Left lung (tissue), 10 donors: Measurements from ENCODE around the gene TMEM108. TPM values are rescaled to one million over a fixed set of nuclear protein-coding genes. Genes with fewer than 3 reads are reported as not detected.

Source experiments
- ATAC-seq: fragments of 200-7000 bp; cut with Tn5 transposase; one replicate; pipeline ENCODE4 v1.9.1; 2020; ENCODE audit warnings: moderate library complexity
- DNase-seq, 4 donors: peaks; one replicate each; pipeline ENCODE4 v3.0.0-alpha.2; 2013 to 2020
- H3K27ac ChIP-seq, 2 donors: fragments of 200-600 bp; sonication (generic) in 1 of 2; one replicate each; pipeline versions ENCODE4 v1.5.0 to v1.8.0; 2020 to 2021
- H3K27me3 ChIP-seq, 2 donors: fragments of 200-600 bp; sonication (generic) in 1 of 2; one replicate each; pipeline versions ENCODE4 v1.5.0 to v1.8.0; 2020 to 2021
- H3K36me3 ChIP-seq, 2 donors: fragments of 200-600 bp; sonication (generic) in 1 of 2; one replicate each; pipeline versions ENCODE4 v1.5.0 to v1.8.0; 2020 to 2021
- H3K4me1 ChIP-seq, 2 donors: fragments of 200-600 bp; one replicate each; pipeline ENCODE4 v1.8.0; 2021
- H3K4me3 ChIP-seq, 2 donors: fragments of 200-600 bp; sonication (generic) in 1 of 2; one replicate each; pipeline versions ENCODE4 v1.5.0 to v1.8.0; 2020 to 2021; ENCODE audit warnings: mild to moderate bottlenecking in 1 of 2
- H3K9me3 ChIP-seq, 2 donors: fragments of 200-600 bp; sonication (generic) in 1 of 2; one replicate each; pipeline versions ENCODE4 v1.5.0 to v1.8.0; 2020 to 2021
- intact Hi-C, 2 donors: fragments of 100-400 bp; cut with DNase I; formaldehyde crosslinking; loops; one replicate each; pipeline versions ENCODE4 v1.11.2 to v1.14.2; 2022
- polyA plus RNA-seq, 6 donors: library from polyadenylated mRNA; unstranded; fragments of 120-200 nt; gene quantifications; one replicate each; pipeline ENCODE4 v1.2.1, GENCODE V29; 2013; ENCODE audit not compliant: insufficient read length in 6 of 6
- total RNA-seq, 2 donors: library from RNA; stranded (reverse); fragmentation: NEBNext Ultra II Directional; extraction: Animal tissue kit (Norgen Biotek cat#: 25700); gene quantifications; one replicate each; pipeline ENCODE4 v1.2.1, GENCODE V29; 2021
- TF ChIP-seq, protein P1 (sequence below), 2 donors: fragments of 200-600 bp; sonication (generic) in 1 of 2; IDR thresholded peaks; one replicate each; pipeline versions ENCODE4 v1.5.0 to v1.8.0; 2021; ENCODE audit warnings: antibody characterized with exemption in 2 of 2
- donor health status: DM: no; HTN: yes; CAD: no.
- donor health status: DM: no; HTN: no; CAD: no.

TMEM108 gene
- total and polyA plus RNA-seq, 8 donors: 18.5 to 58.8 (median 43.7) TPM

DNA sequence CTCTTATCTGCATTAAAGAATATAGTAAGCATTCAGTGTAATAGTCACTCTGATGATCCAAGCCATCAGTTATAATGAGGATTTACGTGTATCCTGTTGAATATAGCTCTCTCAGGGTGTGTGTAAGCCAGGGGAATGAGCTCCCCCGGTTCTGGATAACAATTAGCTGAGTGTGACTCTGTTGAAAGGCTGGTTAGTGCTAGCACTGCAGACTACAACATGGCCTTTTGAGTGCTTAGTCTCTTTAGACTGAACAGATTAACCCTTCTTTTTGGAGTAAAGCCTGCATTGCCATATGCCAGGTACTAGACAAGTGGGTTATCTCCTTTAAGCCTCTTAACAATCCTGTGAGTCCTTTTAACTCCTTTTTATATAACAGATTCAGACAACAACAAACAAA, 119.5 kb downstream of the TMEM108 start:
- Histone ChIP-seq H3K4me3 (no peak overlapping the region), H3K4me1 (no peaks in the 10 kb centered on the region), H3K9me3 (no peaks in the 10 kb centered on the region), H3K36me3 (no peaks in the 10 kb centered on the region), H3K27ac (no peak overlapping the region), H3K27me3 (no peaks in the 10 kb centered on the region)
- ATAC-seq (no peak), DNase-seq (no peak)
- TF ChIP-seq, protein P1, sequence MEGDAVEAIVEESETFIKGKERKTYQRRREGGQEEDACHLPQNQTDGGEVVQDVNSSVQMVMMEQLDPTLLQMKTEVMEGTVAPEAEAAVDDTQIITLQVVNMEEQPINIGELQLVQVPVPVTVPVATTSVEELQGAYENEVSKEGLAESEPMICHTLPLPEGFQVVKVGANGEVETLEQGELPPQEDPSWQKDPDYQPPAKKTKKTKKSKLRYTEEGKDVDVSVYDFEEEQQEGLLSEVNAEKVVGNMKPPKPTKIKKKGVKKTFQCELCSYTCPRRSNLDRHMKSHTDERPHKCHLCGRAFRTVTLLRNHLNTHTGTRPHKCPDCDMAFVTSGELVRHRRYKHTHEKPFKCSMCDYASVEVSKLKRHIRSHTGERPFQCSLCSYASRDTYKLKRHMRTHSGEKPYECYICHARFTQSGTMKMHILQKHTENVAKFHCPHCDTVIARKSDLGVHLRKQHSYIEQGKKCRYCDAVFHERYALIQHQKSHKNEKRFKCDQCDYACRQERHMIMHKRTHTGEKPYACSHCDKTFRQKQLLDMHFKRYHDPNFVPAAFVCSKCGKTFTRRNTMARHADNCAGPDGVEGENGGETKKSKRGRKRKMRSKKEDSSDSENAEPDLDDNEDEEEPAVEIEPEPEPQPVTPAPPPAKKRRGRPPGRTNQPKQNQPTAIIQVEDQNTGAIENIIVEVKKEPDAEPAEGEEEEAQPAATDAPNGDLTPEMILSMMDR (IDR thresholded peaks at IDR 0.05): no peak
- intact Hi-C loops: no loop called here

DNA sequence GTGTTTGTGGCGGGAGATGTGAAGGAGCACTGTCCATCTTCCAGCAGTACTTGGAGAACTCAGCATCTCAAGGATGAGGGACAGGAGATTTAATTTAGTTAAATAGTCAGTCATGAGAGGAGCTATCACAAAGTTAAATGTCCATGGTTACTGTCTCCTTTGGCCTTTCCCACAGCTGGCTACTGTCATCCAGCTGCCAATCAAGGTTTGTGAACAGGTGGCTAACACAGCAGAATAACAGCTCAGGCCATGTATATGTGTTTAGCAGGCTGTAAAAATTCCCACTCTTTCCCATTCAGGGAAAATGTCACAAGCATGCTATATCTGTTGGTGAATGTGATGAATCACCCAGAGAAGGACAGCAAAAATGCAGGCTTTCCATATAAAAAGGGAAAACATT, 120.5 kb downstream of the TMEM108 start:
- H3K9me3 ChIP-seq: no peaks in the 10 kb centered on the region
- no peak overlapping the region for H3K4me3 ChIP-seq
- TF ChIP-seq, protein P1 (IDR thresholded peaks at IDR 0.05): no peak
- DNase-seq (no peak), ATAC-seq (no peak)
- intact Hi-C loops: no loop called here
- no peaks in the 10 kb centered on the region for H3K27me3 ChIP-seq
- H3K4me1 ChIP-seq: no peaks in the 10 kb centered on the region
- no peaks in the 10 kb centered on the region for H3K36me3 ChIP-seq
- H3K27ac ChIP-seq: no peak overlapping the region

DNA sequence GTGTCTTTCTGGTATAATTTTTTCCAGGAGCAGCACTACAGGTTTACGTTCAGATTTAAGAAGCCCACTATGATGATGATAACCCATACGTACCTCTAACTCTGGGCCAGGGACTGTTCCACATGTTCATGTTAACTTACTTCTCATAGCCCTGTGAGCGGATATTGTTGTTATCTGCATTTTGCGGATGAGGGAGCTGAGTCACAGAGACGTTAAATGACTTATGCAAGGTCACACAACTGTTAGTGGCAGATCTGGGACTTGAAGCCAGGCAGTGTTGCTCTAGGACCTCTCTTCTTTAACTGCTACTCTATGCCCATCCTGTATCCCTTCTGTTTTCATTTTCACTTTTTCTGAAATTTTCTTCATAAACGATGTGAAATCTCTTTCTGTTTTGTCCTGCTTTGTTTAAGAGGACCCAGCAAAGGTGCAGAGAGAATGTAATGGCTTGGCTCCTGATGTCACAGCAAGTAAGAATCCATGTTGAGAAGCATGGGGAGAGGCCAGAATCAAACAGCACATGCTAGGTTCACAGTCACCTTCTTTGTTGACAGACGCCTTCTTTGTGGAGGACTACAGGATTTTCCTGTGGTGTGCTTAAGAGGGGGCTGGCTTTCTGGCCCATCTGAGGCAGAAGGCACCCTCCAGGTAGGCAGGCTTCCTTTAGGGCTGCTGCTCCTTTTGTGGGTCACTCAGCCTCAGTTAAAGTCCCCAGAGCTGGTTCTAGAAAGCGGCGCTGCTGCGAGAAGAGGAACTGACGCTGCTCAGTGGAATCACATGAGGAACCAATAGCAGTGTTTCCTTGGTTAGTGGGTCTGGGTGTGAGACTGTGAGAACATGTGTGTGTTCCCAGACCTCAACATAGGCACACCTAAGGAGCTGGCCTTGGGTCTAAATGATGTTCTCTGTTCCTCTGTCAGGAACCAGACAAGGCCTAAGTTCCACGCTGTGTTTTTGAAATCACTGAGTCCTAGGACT, 121.6 kb downstream of the TMEM108 start:
- Histone ChIP-seq H3K27ac (no peak overlapping the region), H3K4me1 (no peaks in the 10 kb centered on the region), H3K36me3 (no peaks in the 10 kb centered on the region), H3K27me3 (no peaks in the 10 kb centered on the region), H3K9me3 (no peaks in the 10 kb centered on the region), H3K4me3 (no peak overlapping the region)
- TF ChIP-seq, protein P1 (IDR thresholded peaks at IDR 0.05): no peak
- ATAC-seq: no peak
- intact Hi-C loops: no loop called here
- no peak for DNase-seq

DNA sequence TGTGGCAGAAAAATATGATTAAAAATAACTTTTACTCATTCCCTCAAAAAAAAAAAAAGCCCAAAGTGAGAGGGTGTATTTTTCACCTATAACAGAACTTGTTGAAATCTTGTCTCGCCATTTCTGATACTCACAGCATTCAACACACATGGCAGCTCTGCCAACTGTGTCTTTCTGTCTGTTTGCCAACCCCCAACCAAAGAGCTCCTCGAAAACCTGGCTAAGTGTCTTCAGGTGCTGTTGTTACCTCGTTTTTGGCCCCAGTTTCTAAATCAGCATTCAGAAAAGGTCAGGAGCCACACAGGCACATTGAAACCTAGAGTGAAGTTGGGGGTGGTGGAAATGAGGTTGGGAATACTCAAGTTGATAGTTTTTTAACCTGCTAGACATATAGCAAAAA, 123.5 kb downstream of the TMEM108 start:
- Histone ChIP-seq H3K4me3 (no peak overlapping the region), H3K27me3 (no peaks in the 10 kb centered on the region), H3K36me3 (no peaks in the 10 kb centered on the region), H3K9me3 (no peaks in the 10 kb centered on the region), H3K27ac (no peak overlapping the region), H3K4me1 (no peaks in the 10 kb centered on the region)
- no peak for DNase-seq
- ATAC-seq: peak; percentile 77
- TF ChIP-seq, protein P1 (IDR thresholded peaks at IDR 0.05): no peak
- intact Hi-C loops: no loop called here

DNA sequence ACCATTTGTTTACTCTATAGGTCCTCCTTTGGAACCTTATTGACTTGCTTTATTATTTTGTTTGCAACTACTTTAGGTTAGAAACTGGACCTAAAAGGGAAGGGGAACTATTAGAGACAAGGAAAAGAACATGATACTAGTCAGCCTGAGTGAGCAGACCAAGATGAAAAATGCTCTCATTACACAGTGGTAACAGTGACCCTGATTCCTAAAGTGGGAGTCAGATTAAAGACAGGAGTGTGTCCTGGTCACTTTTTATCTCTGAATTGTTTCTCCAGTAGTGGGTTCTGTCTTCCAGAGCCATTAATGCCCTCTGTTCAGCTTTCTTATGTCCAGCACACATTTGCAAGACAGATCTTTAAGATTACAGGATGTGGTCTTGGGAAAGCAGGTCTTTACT, 124.1 kb downstream of the TMEM108 start:
- DNase-seq (no peak), ATAC-seq (no peak)
- no peaks in the 10 kb centered on the region for H3K4me1 ChIP-seq
- H3K27me3 ChIP-seq: no peaks in the 10 kb centered on the region
- no peak overlapping the region for H3K27ac ChIP-seq
- peaks cover 0 to 2% of the 10 kb centered on the region in 2 donors for H3K9me3 ChIP-seq
- no peak overlapping the region for H3K4me3 ChIP-seq
- H3K36me3 ChIP-seq: no peaks in the 10 kb centered on the region
- TF ChIP-seq, protein P1 (IDR thresholded peaks at IDR 0.05): no peak
- intact Hi-C loops: no loop called here
